WTC11 (cell line): ENCODE measurements around the gene AP2S1. TPM values are rescaled to one million over a fixed set of nuclear protein-coding genes. Genes with fewer than 3 reads are reported as not detected.
A peak's percentile ranks its signal among the peaks of the same experiment; 100 is the strongest.

Experiments used
- ARID4B ChIP-seq: sonication (generic); formaldehyde crosslinking; IDR thresholded peaks from 2 replicates; pipeline ENCODE4 v1.8.0; 2023; ENCODE audit warnings: missing genetic modification reagents, mild to moderate bottlenecking, borderline replicate concordance
- ATF6 ChIP-seq: sonication (generic); formaldehyde crosslinking; IDR thresholded peaks from 2 replicates; pipeline ENCODE4 v1.8.1; 2023; ENCODE audit warnings: mild to moderate bottlenecking, missing genetic modification reagents
- CBFB ChIP-seq: sonication (generic); formaldehyde crosslinking; IDR thresholded peaks from 2 replicates; pipeline ENCODE4 v1.8.1; 2022; ENCODE audit warnings: mild to moderate bottlenecking, low read depth, missing genetic modification reagents
- CDX4 ChIP-seq: fragments of 250-450 bp; sonication (Bioruptor Pico); IDR thresholded peaks from 2 replicates; pipeline ENCODE4 v1.9.0; 2021; ENCODE audit warnings: moderate library complexity, mild to moderate bottlenecking, inconsistent platforms, borderline replicate concordance
- CREB1 ChIP-seq: sonication (generic); formaldehyde crosslinking; IDR thresholded peaks from 2 replicates; pipeline ENCODE4 v1.8.0; 2023; ENCODE audit warnings: mild to moderate bottlenecking, missing genetic modification reagents
- CREM ChIP-seq: sonication (generic); formaldehyde crosslinking; IDR thresholded peaks from 2 replicates; pipeline ENCODE4 v1.8.1; 2022; ENCODE audit warnings: mild to moderate bottlenecking, missing genetic modification reagents, moderate library complexity
- E2F1 ChIP-seq: sonication (generic); formaldehyde crosslinking; IDR thresholded peaks from 2 replicates; pipeline ENCODE4 v1.8.0; 2022; ENCODE audit warnings: mild to moderate bottlenecking, missing genetic modification reagents
- EMX1 ChIP-seq: fragments of 250-450 bp; sonication (Bioruptor Pico); IDR thresholded peaks from 2 replicates; pipeline ENCODE4 v1.8.0; 2021; ENCODE audit warnings: mild to moderate bottlenecking
- ERG ChIP-seq: fragments of 250-450 bp; sonication (Bioruptor Pico); IDR thresholded peaks from 2 replicates; pipeline ENCODE4 v1.8.0; 2021; ENCODE audit warnings: mild to moderate bottlenecking
- GTF2I ChIP-seq: fragments of 250-450 bp; sonication (Bioruptor Pico); conservative IDR thresholded peaks from 2 replicates; pipeline ENCODE4 v1.4.0; 2021; ENCODE audit warnings: mild to moderate bottlenecking
- IRF1 ChIP-seq: sonication (generic); formaldehyde crosslinking; IDR thresholded peaks from 2 replicates; pipeline ENCODE4 v1.8.0; 2023; ENCODE audit warnings: missing genetic modification reagents
- JAZF1 ChIP-seq: fragments of 250-450 bp; sonication (Bioruptor Pico); IDR thresholded peaks from 2 replicates; pipeline ENCODE4 v1.9.0; 2021; ENCODE audit warnings: moderate library complexity, mild to moderate bottlenecking, inconsistent platforms
- JUN ChIP-seq: sonication (generic); formaldehyde crosslinking; IDR thresholded peaks from 2 replicates; pipeline ENCODE4 v1.8.0; 2023; ENCODE audit warnings: mild to moderate bottlenecking, missing genetic modification reagents
- NFYB ChIP-seq: sonication (generic); formaldehyde crosslinking; conservative IDR thresholded peaks from 2 replicates; pipeline ENCODE4 v1.8.0; 2022; ENCODE audit warnings: low read depth, missing genetic modification reagents
- NR3C1 ChIP-seq: sonication (generic); formaldehyde crosslinking; conservative IDR thresholded peaks from 2 replicates; pipeline ENCODE4 v1.8.1; 2023; ENCODE audit warnings: low read depth, mild to moderate bottlenecking, missing genetic modification reagents
- SMAD3 ChIP-seq: sonication (generic); formaldehyde crosslinking; IDR thresholded peaks from 2 replicates; pipeline ENCODE4 v1.8.0; 2022; ENCODE audit warnings: missing genetic modification reagents, mild to moderate bottlenecking, borderline replicate concordance
- SP1 ChIP-seq: sonication (generic); formaldehyde crosslinking; conservative IDR thresholded peaks from 2 replicates; pipeline ENCODE4 v1.8.1; 2022; ENCODE audit warnings: missing genetic modification reagents
- TCF7 ChIP-seq: sonication (generic); formaldehyde crosslinking; IDR thresholded peaks from 2 replicates; pipeline ENCODE4 v1.8.0; 2022; ENCODE audit warnings: mild to moderate bottlenecking, low read depth, missing genetic modification reagents, moderate library complexity
- USF1 ChIP-seq: sonication (generic); formaldehyde crosslinking; IDR thresholded peaks from 2 replicates; pipeline ENCODE4 v1.8.0; 2022; ENCODE audit warnings: mild to moderate bottlenecking, missing genetic modification reagents
- USF2 ChIP-seq: sonication (generic); formaldehyde crosslinking; IDR thresholded peaks from 2 replicates; pipeline ENCODE4 v1.8.1; 2023; ENCODE audit warnings: mild to moderate bottlenecking, missing genetic modification reagents, moderate library complexity
- ZBTB21 ChIP-seq: sonication (generic); formaldehyde crosslinking; IDR thresholded peaks from 2 replicates; pipeline ENCODE4 v1.8.1; 2023; ENCODE audit warnings: mild to moderate bottlenecking, missing genetic modification reagents, borderline replicate concordance
- ZMAT4 ChIP-seq: fragments of 250-450 bp; sonication (Bioruptor Pico); IDR thresholded peaks from 2 replicates; pipeline ENCODE4 v1.9.0; 2021; ENCODE audit warnings: mild to moderate bottlenecking
- ZNF121 ChIP-seq: sonication (generic); formaldehyde crosslinking; IDR thresholded peaks from 2 replicates; pipeline ENCODE4 v1.8.0; 2023; ENCODE audit warnings: missing genetic modification reagents
- ZNF138 ChIP-seq: sonication (generic); formaldehyde crosslinking; conservative IDR thresholded peaks from 2 replicates; pipeline ENCODE4 v1.8.1; 2022; ENCODE audit warnings: mild to moderate bottlenecking, moderate library complexity, missing genetic modification reagents
- ZNF219 ChIP-seq: sonication (generic); formaldehyde crosslinking; IDR thresholded peaks from 2 replicates; pipeline ENCODE4 v1.8.0; 2023; ENCODE audit warnings: missing genetic modification reagents, mild to moderate bottlenecking, borderline replicate concordance
- ZNF232 ChIP-seq: sonication (generic); formaldehyde crosslinking; IDR thresholded peaks from 2 replicates; pipeline ENCODE4 v1.8.0; 2022; ENCODE audit warnings: mild to moderate bottlenecking, missing genetic modification reagents
- ZNF263 ChIP-seq: sonication (generic); formaldehyde crosslinking; IDR thresholded peaks from 2 replicates; pipeline ENCODE4 v1.8.1; 2022; ENCODE audit warnings: low read depth, mild to moderate bottlenecking, moderate library complexity, missing genetic modification reagents
- total RNA-seq: library from RNA; stranded (reverse); gene quantifications from 3 replicates; pipeline ENCODE4 v1.2.3, GENCODE V29; 2021

Gene AP2S1
- total RNA-seq, 1 experiment from 2014 or later = 249 TPM

GRCh38 chr19:46788262-46788967 lies 62.2 kb downstream of the AP2S1 start, which contains the start of gene SLC1A5 (continued):
- no peak for TF ChIP-seq USF1 (CRISPR knock-in tag)
- no peak for TF ChIP-seq CDX4 (CRISPR knock-in tag)
- no peak for TF ChIP-seq CREB1 (CRISPR knock-in tag)
- no peak for TF ChIP-seq USF2 (CRISPR knock-in tag)
- no peak for TF ChIP-seq ARID4B (CRISPR knock-in tag)
- TF ChIP-seq ZNF121 (CRISPR knock-in tag) = no peak
- 0 out of 2 replicates have a peak, but pooled peaks have one; percentile 33 for TF ChIP-seq ZMAT4
- no peak for TF ChIP-seq ATF6
- TF ChIP-seq SMAD3 = 0 out of 2 replicates have a peak, but pooled peaks have one; percentile 16
- TF ChIP-seq ERG (CRISPR knock-in tag) = no peak
- no peak for TF ChIP-seq ZNF219 (CRISPR knock-in tag)
- TF ChIP-seq SP1 = peak; percentile 94
- no peak; the same call in 1 of the 2 replicates for TF ChIP-seq ZNF232 (CRISPR knock-in tag)
- peak; percentile 75 for TF ChIP-seq NFYB
- 0 out of 2 replicates have a peak, but pooled peaks have one; percentile 52 for TF ChIP-seq CREM (CRISPR knock-in tag)
- TF ChIP-seq ZNF138 (CRISPR knock-in tag) = no peak
- no peak for TF ChIP-seq JUN (CRISPR knock-in tag)
- TF ChIP-seq GTF2I (CRISPR knock-in tag) = no peak
- no peak for TF ChIP-seq ZNF263 (CRISPR knock-in tag)
- peak; percentile 9; the same call in 1 of the 2 replicates for TF ChIP-seq IRF1 (CRISPR knock-in tag)
- TF ChIP-seq NR3C1 (CRISPR knock-in tag) = no peak
- no peak for TF ChIP-seq E2F1
- no peak for TF ChIP-seq JAZF1
- no peak for TF ChIP-seq CBFB
- TF ChIP-seq TCF7 (CRISPR knock-in tag) = 0 out of 2 replicates have a peak, but pooled peaks have one; percentile 21
- TF ChIP-seq EMX1 (CRISPR knock-in tag) = 0 out of 2 replicates have a peak, but pooled peaks have one; percentile 66
- TF ChIP-seq ZBTB21 (CRISPR knock-in tag) = no peak
